HG02610 (cell line): ENCODE results near the gene IFNA8.
"Not testable (repeated sequence)": the region's sequence is repeated elsewhere in the genome, so short reads cannot be mapped to it uniquely, and the experiment has no call there.

Experiments used
- ATAC-seq: cut with Tn5 transposase; IDR thresholded peaks from one replicate; pipeline ENCODE4 v1.9.1; 2021; ENCODE audit warnings: mild to moderate bottlenecking, moderate library complexity; ENCODE audit not compliant: unreplicated experiment

Gene IFNA8

DNA sequence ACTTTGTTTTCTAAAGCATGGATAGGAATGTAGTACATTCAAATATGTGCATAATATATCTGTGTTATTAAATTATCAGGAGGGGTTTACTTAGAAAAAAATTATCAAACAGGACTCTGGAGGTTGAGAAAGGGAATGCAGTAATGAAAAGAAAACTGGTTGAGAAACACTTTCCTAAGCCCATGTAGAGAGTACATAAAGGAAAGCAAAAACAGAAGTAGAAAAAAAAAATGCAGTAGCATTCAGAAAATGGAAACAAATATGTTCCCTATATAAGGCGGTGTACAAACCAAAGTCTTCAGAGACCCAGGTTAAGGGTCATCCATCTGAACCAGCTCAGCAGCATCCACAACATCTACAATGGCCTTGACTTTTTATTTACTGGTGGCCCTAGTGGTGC is at the start of gene IFNA8:
IFNA8 (plus strand) TSS at position 301 of the 400 bp plus-strand sequence; CDS start at position 361, 60 bp downstream.
- ATAC-seq, result no peak

DNA sequence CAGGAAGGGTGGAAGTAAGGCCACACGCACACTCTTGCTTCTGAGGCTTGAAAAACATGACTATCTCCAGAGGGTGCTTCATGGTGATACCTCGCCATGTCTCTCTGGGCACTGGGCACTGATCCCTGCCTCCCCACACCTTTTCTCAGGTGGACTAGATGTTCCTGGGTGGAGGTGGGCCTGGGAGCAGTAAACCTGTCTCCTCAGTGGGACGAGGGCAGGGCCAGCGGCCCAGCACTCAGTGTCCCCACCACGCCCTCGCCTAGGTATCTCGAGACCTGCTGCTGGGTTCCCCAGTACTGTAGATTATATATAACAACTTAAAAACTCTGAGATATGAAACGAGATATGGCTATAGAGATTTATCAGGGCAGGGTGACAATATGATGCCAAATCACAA is 46.6 kb upstream of the IFNA8 start:
- ATAC-seq, result no peak

- ATAC-seq, result peak; percentile 96
These were observed 41.7 kb upstream of the IFNA8 start for GRCh38 chr9:21367169-21367568.

- no peak for ATAC-seq
These were observed 41.0 kb upstream of the IFNA8 start, which contains the start of gene IFNA13 for GRCh38 chr9:21367957-21368356. IFNA13 (minus strand) TSS chr9:21368057; CDS start chr9:21368010, 47 bp downstream.

DNA sequence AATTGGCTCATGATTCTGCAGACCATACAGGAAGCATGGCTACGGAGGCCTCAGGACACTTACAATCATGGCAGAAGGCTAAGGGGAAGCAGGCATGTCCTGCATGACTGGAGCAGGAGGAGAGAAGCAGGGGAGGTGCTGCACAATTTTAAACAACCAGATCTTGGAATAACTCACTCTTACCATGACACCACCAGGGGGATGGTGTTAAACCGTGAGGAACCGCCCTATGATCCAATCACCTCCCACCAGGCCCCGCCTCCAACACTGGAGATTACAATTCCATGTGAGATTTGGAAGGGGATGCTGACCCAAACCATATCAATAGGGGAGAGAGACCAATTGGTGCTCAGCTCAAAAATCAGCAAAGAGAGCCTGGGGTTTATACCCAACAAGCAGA is 37.5 kb upstream of the IFNA8 start:
- not testable (repeated sequence) for ATAC-seq

- peak; percentile 94 for ATAC-seq
These were observed 27.2 kb upstream of the IFNA8 start for GRCh38 chr9:21381448-21382339.

GRCh38 chr9:21383627-21384026 is 25.3 kb upstream of the IFNA8 start:
- ATAC-seq, result no peak

DNA sequence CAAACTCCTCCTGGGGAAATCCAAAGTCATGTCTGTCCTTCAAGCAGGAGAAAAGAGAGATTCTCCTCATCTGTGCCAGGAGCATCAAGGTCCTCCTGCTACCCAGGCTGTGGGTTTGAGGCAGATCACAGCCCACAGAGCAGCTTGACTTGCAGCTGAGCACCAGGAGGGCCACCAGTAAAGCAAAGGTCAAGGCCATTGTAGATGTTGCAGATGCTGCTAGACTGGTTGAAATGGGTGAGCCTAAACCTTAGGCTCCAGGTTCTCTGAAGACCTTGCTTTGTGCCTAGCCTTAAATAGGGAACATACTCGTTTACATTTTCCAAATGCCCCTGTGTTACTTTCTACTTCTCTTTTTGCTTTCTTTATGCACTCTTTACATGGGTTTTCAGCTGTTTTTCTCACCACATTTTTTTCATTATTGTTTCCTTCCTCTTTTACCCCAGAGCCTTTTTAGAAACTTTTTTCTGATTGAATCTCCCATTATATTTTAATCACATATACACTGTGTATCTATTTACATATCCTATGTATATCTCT is 23.7 kb upstream of the IFNA8 start, which contains the start of gene IFNA2:
IFNA2 (minus strand) TSS at position 268 of the 540 bp plus-strand sequence; CDS start at position 199, 69 bp downstream.
- peak; percentile 19 for ATAC-seq

DNA sequence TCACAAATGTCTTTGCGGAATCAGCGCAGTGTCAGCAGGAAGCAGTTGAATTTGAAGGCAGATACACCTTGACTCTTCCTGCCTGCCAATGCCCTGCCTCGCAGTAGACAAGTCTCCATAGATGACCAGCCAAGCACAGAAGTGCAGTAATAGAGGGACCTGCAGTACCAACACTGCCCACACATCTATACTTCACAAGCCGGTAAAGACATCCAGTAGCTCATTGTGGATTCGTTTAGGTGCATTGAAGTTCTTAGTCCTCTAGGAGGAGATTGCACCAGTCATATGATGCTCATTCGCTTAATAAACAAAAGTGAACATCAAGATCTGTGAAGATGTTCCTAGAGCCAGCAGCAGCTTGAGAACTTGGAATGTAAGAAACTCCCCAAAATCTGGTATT is 16.6 kb upstream of the IFNA8 start:
- peak; percentile 67 for ATAC-seq

DNA sequence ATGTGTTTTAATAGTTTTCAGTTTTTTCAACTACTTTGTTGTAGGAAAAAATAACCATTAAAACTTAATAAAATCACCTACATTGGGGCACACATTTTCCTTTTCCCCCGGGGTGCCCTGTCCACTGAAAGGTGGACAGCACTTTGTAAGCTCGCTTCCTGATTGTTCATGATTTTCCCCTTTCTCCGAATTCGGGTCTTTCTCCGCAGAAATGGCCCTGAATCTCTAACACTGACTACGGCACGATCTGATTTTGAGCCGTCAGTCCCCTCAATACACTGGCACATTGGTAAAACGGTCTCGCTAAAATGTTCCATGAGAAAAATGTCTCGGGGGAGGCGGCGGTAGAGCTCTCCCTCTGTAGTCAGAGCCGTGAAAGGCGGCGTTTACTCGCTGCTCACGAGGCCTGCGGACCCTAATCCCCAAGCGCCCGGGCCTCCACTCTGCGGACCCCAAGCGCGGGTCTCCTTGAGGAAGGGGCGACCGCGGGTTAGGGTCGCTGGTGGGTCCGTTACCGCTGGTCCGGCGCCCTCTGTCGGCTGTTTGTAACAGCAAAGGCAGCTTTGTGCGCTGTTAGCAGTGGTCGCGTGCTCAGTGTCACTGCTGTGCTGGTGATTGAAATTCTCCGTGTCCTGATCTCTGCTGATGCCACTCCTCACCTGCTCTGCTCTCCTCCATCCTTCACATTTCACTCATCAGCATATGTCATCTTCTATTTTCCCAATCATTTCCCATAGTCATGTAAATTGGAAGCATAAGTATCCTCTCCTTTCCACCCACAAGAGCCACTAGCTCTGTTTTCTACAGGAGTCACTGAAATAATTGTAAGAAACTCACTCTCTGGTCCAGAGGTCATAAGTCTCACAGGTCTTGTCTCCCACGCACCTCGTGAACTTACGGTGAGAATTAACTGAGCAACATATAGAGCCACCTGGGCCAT is 12.9 kb upstream of the IFNA8 start:
- ATAC-seq, result peak; percentile 70

DNA sequence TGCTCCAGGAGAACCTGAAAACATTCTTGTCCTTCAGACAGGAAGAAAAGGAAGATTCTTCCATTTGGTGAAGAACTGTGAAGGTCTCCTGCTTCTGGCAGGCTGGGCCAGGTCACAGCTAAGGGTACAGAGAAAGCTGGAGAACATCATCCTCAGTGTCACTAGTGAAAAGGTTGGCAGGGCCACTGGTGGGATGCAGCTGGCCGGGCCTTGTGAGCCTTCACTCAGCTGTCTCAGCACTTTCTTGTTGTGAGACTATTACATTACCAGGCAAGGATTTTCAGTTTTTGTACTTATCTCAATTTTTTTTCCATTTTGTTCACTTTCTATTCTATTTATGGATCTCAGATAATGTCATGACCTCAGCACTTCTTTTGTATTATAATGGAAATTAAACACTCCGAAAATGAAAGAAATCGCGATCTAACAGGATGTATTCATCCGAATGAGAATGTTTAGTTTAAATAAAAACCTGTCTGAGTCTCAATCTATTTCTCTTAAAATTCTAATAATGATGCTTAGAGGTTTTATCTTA is 9.9 kb upstream of the IFNA8 start:
- ATAC-seq, result no peak

DNA sequence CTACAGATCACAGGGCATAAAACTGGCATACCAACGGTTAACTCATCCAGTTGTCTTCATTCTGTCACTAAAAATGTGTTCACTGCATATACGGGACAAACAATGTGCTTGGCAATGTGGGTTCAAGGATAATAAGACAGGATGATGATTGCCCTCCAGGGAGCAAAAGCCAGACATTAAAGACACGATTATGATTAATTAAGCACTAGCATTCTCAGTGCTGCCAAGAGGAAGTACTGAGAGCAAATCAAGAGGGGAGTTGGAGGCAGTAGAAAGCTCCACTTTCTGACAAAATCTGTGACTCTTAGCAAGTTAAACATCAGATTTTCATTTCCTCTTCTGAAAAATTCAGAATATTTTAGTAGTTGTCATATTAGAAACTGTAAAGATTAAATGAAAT is 9.0 kb upstream of the IFNA8 start:
- ATAC-seq, result no peak

DNA sequence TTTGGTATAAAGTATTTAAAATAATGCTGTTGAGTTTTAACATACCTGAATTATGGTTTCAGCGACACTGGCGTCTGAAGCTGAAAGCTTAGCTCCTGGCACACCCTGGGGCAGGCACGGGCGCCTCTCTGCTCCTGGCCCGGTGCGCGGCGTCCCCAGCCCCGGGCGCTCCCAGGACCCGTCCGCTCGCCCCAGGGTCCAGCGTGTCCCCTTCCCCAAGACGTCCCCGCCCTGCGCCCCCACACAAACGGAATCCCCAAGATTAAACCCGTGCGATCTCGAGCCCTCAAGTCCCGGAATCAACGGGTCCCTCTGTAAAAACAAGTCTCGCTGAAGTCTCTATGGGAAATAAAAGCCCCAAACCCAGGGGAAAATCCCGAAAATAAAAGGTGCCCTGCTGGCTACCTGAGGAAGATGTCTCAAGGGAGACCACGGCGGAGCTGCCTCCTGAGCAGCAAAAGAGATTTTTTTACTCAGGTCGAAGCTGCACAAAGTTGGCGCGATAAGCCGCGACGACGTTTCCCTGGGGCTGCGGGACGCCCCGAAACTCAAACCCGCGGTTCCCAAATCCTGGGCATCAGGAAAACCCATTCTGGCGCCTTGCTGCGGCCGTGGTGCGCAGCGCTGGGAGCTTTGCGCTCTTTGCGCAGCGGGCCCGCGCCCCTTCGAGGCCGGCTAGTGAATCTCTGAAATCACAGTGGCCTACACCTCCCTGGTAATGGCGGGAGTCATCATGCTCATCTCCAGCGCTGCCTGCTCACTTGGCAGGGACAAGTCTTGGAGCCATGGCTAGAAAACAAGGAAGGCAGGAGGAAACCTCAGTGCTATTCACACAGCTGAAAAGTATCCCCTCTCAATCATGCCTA is 6.3 kb upstream of the IFNA8 start:
- peak; percentile 63 for ATAC-seq

DNA sequence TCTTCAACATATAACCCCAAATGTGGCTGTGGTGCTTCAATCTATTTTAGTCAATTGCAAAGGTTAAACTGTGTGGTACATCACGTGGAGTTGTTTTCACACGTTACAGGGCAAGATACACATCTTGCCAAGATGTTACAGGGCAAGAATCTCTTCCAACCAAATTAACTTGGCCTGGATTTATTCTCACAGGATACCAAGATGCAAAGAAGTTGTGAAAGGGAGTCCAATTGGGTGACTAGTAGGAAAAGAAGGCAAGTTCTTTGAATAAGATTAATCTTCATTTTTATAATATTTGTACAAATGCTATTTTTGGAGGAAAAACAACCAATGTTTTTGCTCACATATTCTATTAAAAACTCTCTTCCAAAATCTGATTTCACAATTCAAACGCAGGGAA is 4.8 kb upstream of the IFNA8 start:
- ATAC-seq, result no peak

GRCh38 chr9:21412107-21412506 is 3.2 kb downstream of the IFNA8 start:
- peak; percentile 61 for ATAC-seq

GRCh38 chr9:21413151-21413550 is 4.2 kb downstream of the IFNA8 start:
- ATAC-seq, result no peak

GRCh38 chr9:21413624-21414023 is 4.7 kb downstream of the IFNA8 start:
- ATAC-seq, result no peak

DNA sequence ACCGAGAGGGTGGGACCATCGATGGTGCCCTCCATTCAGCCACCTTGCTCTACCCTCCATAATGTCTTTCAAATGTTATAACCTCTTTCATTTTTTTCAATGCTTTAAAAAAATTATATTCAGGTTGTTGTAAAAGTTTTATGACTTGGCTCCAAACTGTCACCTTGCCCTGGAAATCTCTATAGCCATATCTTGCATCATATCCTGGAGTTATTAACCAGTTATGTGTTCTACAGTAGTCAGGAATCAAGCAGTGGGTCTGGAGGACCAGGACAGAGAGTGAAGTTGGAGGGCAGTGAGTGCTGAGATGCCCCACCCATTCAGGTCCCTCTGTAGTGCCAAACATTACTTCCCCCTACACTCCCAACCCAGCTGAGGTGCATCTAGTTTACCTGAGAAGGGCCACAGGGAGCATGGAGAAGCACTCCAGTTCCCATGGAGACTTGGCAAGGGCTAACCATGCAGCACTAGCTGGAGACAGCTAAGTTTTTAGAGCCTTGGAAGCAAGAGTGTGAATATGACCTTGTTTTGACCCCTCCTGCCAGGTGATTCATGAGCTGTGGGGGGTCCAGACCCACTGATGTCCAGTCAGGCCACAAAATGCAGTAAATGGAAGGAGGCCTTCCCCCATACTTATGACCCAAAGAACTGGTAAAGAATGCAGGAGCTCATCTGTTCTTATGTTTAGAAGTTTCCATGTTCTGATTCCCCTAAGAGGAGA is 5.5 kb downstream of the IFNA8 start:
- no peak for ATAC-seq
